OCI-LY1 (cell line): ENCODE data around the gene DBNDD1.

Experiments
- H2AFZ ChIP-seq: fragments of 200-600 bp; sonication (generic), shearing (Covaris generic); 2 replicates; pipeline ENCODE4 v1.6.0; 2014; ENCODE audit warnings: antibody characterized with exemption, mild to moderate bottlenecking, low read length
- H3F3A ChIP-seq: fragments of 200-600 bp; sonication (generic), shearing (Covaris generic); 2 replicates; pipeline ENCODE4 v1.6.0; 2014; ENCODE audit warnings: mild to moderate bottlenecking, antibody characterized with exemption, low read length, moderate library complexity; ENCODE audit not compliant: insufficient read depth
- H3K27ac ChIP-seq: fragments of 200-600 bp; sonication (generic); 2 replicates; pipeline ENCODE4 v1.5.1; 2014; ENCODE audit warnings: low read length, mixed run types, mild to moderate bottlenecking, low read depth; ENCODE audit not compliant: poor library complexity, severe bottlenecking
- H3K27me3 ChIP-seq: fragments of 200-600 bp; sonication (generic); 2 replicates; pipeline ENCODE4 v1.6.0; 2014; ENCODE audit warnings: antibody characterized with exemption, mild to moderate bottlenecking, low read length, moderate library complexity; ENCODE audit not compliant: insufficient read depth
- H3K36me3 ChIP-seq: fragments of 200-600 bp; sonication (generic); 2 replicates; pipeline ENCODE4 v1.6.1; 2014; ENCODE audit warnings: mild to moderate bottlenecking, antibody characterized with exemption, low read length, moderate library complexity, mixed read lengths; ENCODE audit not compliant: insufficient read depth
- H3K4me1 ChIP-seq: fragments of 200-600 bp; sonication (generic); 2 replicates; pipeline ENCODE4 v1.5.1; 2014; ENCODE audit warnings: mild to moderate bottlenecking, low read length, moderate library complexity; ENCODE audit not compliant: insufficient read depth, severe bottlenecking
- H3K4me2 ChIP-seq: fragments of 200-600 bp; sonication (generic), shearing (Covaris generic); 2 replicates; pipeline ENCODE4 v1.6.1; 2014; ENCODE audit warnings: low read length
- H3K4me3 ChIP-seq: fragments of 200-600 bp; sonication (generic); 2 replicates; pipeline ENCODE4 v1.5.1; 2014; ENCODE audit warnings: low read length, low read depth, mild to moderate bottlenecking, mixed read lengths; ENCODE audit not compliant: poor library complexity, severe bottlenecking
- H3K79me2 ChIP-seq: fragments of 200-600 bp; shearing (Covaris generic); 2 replicates; pipeline ENCODE4 v1.6.1; 2016; ENCODE audit warnings: mixed run types, low read length, mixed read lengths; ENCODE audit not compliant: insufficient read depth
- H3K9ac ChIP-seq: fragments of 200-600 bp; sonication (generic), shearing (Covaris generic); 2 replicates; pipeline ENCODE4 v1.6.1; 2014; ENCODE audit warnings: mild to moderate bottlenecking, low read length, mixed read lengths
- H3K9me2 ChIP-seq: fragments of 200-600 bp; sonication (generic), shearing (Covaris generic); 2 replicates; pipeline ENCODE4 v1.6.1; 2014; ENCODE audit warnings: low read depth, mild to moderate bottlenecking, low read length, mixed read lengths
- H3K9me3 ChIP-seq: fragments of 200-600 bp; shearing (Covaris generic); 2 replicates; pipeline ENCODE4 v1.6.1; 2014; ENCODE audit warnings: low read length, mixed read lengths
- H4K20me1 ChIP-seq: fragments of 200-600 bp; sonication (generic), shearing (Covaris generic); 2 replicates; pipeline ENCODE4 v1.6.0; 2016; ENCODE audit warnings: mild to moderate bottlenecking, low read length; ENCODE audit not compliant: insufficient read depth
- EZH2 ChIP-seq: fragments of 200-600 bp; sonication (generic), shearing (Covaris generic); IDR thresholded peaks from 2 replicates; pipeline ENCODE4 v1.8.0; 2017; ENCODE audit warnings: borderline replicate concordance, mixed run types, mild to moderate bottlenecking, antibody characterized with exemption, low read length, moderate library complexity, mixed read lengths
- TF ChIP-seq, protein P1 (sequence below): fragments of 200-600 bp; sonication (generic), shearing (Covaris generic); IDR thresholded peaks from 2 replicates; pipeline ENCODE4 v1.5.1; 2017; ENCODE audit warnings: mild to moderate bottlenecking, antibody characterized with exemption, low read length, moderate library complexity, mixed read lengths

Gene DBNDD1

DNA sequence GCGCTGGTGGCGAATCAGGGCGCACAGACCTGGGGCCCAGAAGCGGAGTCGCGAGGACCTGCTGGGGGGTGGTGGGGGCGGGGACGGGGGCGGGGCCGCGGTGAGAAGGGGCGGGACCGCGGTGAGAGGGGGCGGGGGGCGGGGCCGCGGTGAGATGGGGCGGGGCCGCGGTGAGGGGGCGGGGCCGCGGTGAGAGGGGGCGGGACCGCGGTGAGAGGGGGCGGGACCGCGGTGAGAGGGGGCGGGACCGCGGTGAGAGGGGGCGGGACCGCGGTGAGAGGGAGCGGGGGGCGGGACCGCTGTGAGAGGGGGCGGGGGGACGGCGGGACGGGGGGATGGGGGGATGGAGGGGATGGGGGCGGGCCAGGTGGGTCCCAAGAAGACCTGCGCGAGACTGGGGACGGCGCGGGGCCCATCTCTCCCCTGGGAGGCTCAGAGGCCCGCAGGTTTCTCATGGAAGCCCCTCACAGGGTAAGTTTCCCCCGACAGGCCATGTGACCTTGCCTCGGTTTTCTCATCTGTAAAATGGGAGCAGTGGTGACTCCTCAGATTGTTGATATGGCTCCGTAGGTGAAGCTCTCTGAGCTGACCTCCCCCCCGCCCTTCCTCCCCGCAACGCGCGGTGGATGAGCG lies 28.6 kb upstream of the DBNDD1 start:
- Histone ChIP-seq H4K20me1 (no peaks in the 10 kb centered on the region), H3F3A (no peaks in the 10 kb centered on the region), H3K9ac (no peak overlapping the region), H2AFZ (no peak overlapping the region), H3K27me3 (0 out of 2 replicates have a peak, but pooled peaks cover 9% of the 10 kb centered on the region), H3K27ac (no peak overlapping the region), H3K9me2 (no peaks in the 10 kb centered on the region), H3K4me2 (no peak overlapping the region), H3K9me3 (no peaks in the 10 kb centered on the region), H3K4me1 (no peaks in the 10 kb centered on the region), H3K4me3 (no peak overlapping the region), H3K36me3 (no peaks in the 10 kb centered on the region), H3K79me2 (no peaks in the 10 kb centered on the region)
- TF ChIP-seq, protein P1, sequence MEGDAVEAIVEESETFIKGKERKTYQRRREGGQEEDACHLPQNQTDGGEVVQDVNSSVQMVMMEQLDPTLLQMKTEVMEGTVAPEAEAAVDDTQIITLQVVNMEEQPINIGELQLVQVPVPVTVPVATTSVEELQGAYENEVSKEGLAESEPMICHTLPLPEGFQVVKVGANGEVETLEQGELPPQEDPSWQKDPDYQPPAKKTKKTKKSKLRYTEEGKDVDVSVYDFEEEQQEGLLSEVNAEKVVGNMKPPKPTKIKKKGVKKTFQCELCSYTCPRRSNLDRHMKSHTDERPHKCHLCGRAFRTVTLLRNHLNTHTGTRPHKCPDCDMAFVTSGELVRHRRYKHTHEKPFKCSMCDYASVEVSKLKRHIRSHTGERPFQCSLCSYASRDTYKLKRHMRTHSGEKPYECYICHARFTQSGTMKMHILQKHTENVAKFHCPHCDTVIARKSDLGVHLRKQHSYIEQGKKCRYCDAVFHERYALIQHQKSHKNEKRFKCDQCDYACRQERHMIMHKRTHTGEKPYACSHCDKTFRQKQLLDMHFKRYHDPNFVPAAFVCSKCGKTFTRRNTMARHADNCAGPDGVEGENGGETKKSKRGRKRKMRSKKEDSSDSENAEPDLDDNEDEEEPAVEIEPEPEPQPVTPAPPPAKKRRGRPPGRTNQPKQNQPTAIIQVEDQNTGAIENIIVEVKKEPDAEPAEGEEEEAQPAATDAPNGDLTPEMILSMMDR: no peak
- TF ChIP-seq EZH2: no peak

DNA sequence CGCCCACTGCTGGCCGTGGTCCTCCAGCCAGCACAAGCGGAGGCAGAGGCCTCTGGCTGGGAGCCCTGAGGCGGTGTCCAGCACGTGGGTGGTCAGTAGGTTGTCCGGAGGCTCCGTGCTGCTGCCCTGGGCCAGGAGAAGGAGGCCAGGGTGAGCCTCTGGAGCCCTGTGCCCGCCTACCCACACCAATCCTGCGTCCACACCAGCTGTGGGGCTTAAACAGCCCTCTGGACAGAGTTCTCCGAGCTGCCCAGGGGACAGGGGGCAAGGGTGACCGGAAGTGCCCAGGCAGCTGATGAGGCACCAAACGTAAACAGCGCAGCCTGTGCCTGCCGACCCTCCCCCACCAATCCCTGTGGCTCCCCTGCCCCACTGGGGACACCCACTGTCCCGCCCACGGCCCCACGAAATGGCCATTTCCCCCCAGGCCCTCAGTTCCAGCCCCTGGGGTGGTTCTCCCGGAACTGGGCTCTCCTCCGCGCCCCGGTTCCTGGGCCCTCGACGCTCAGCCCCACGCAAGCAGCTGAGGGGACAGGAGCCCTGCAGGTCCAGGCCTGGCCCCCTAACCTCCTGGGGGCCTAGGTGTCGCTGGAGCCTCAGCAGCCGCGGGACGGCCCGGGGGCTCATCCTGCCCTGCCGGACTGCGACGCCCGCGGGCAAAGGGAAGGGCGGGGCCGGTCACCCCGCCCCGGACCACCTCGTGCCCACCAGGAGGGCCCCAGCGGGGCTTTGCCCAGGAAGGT lies 27.9 kb upstream of the DBNDD1 start:
- no peaks in the 10 kb centered on the region for H3K9me3 ChIP-seq
- H3K9ac ChIP-seq: no peak overlapping the region
- H3K79me2 ChIP-seq: no peaks in the 10 kb centered on the region
- H2AFZ ChIP-seq: no peak overlapping the region
- H3K9me2 ChIP-seq: no peaks in the 10 kb centered on the region
- H3K4me3 ChIP-seq: no peak overlapping the region
- 0 out of 2 replicates have a peak, but pooled peaks cover 9% of the 10 kb centered on the region for H3K27me3 ChIP-seq
- no peaks in the 10 kb centered on the region for H4K20me1 ChIP-seq
- H3K27ac ChIP-seq: no peak overlapping the region
- TF ChIP-seq, protein P1: no peak
- no peak for TF ChIP-seq EZH2
- H3K4me1 ChIP-seq: no peaks in the 10 kb centered on the region
- H3K36me3 ChIP-seq: no peaks in the 10 kb centered on the region
- no peak overlapping the region for H3K4me2 ChIP-seq
- no peaks in the 10 kb centered on the region for H3F3A ChIP-seq

DNA sequence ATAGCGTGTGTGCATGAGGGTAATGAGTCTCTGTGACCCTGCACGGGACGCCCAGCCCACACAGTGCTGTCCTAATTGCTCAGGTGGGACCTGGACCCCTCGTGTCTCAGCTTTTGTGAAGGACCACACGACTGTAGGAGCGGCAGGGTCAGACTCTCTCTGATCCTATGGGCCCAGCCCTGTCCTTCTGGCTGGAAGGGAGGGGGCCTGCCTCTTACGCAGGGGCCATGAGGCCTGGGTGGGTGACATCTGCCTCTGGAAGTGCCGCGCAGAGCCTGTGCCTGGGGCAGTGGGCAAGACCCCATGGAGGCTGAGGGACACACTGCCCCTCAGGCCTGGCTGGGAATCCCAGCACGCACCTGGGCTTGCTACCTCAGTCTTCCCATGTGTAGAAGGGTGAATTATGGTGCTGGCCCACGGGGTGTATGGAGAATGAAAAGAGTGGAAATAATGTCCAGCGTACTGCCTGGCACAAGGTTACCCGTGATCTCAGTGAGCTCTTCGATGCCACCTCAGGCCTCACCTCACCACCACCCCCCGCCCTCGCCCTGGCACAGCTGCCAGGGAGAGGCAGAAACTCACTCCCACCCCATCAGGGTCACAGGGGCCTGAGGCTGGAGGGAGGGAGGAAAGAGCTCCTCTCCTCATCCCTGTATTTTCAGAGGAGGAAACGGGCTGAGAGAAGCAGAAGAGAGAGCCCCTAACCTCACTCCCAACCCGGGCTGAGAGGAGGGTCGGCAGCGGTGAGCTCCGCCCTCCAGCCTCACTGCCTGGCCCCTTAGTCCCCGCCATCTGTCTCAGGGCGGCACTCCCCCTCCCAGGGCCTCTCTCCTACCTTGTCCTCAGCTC lies 27.1 kb upstream of the DBNDD1 start:
- no peaks in the 10 kb centered on the region for H3K79me2 ChIP-seq
- no peaks in the 10 kb centered on the region for H3F3A ChIP-seq
- H3K36me3 ChIP-seq: no peaks in the 10 kb centered on the region
- no peaks in the 10 kb centered on the region for H4K20me1 ChIP-seq
- 0 out of 2 replicates have a peak, but pooled peaks cover 9% of the 10 kb centered on the region for H3K27me3 ChIP-seq
- no peak overlapping the region for H3K4me3 ChIP-seq
- H3K27ac ChIP-seq: no peak overlapping the region
- no peaks in the 10 kb centered on the region for H3K9me2 ChIP-seq
- H2AFZ ChIP-seq: no peak overlapping the region
- no peak overlapping the region for H3K4me2 ChIP-seq
- H3K4me1 ChIP-seq: no peaks in the 10 kb centered on the region
- TF ChIP-seq, protein P1: no peak
- H3K9me3 ChIP-seq: no peaks in the 10 kb centered on the region
- no peak overlapping the region for H3K9ac ChIP-seq
